Central memory CD8-positive, alpha-beta T cell (primary cell): ENCODE results near the gene FXYD1.
"Not testable (repeated sequence)": the region's sequence is repeated elsewhere in the genome, so short reads cannot be mapped to it uniquely, and the experiment has no call there.

Source experiments
- ATAC-seq: fragments of 150-1000 bp; cut with Tn5 transposase; replicated peaks from 2 replicates; pipeline ENCODE4 v1.10.0; 2022; ENCODE audit warnings: mild to moderate bottlenecking, moderate FRiP score, moderate number of reproducible peaks; ENCODE audit not compliant: poor library complexity, severe bottlenecking; ENCODE audit errors: extremely low read depth
- DNase-seq, 2 donors: peaks; one replicate each; pipeline ENCODE4 v3.0.0; 2021; ENCODE audit warnings: low spot score in 2 of 2
- H3K27ac Mint-ChIP-seq: one replicate; pipeline ENCODE4 v1.8.0; 2022; ENCODE audit warnings: low read depth, mild to moderate bottlenecking, moderate library complexity, mixed read lengths
- H3K27me3 Mint-ChIP-seq: one replicate; pipeline ENCODE4 v1.8.0; 2022; ENCODE audit warnings: mixed read lengths
- H3K36me3 Mint-ChIP-seq: one replicate; pipeline ENCODE4 v1.8.0; 2022; ENCODE audit warnings: mild to moderate bottlenecking, moderate library complexity, mixed read lengths; ENCODE audit not compliant: insufficient read depth
- H3K4me1 Mint-ChIP-seq: one replicate; pipeline ENCODE4 v1.8.0; 2022; ENCODE audit warnings: mixed read lengths
- H3K4me3 Mint-ChIP-seq: one replicate; pipeline ENCODE4 v1.8.0; 2022; ENCODE audit warnings: mild to moderate bottlenecking, moderate library complexity, mixed read lengths
- H3K9me3 Mint-ChIP-seq: one replicate; pipeline ENCODE4 v1.8.0; 2022; ENCODE audit warnings: mixed read lengths

FXYD1 gene

DNA sequence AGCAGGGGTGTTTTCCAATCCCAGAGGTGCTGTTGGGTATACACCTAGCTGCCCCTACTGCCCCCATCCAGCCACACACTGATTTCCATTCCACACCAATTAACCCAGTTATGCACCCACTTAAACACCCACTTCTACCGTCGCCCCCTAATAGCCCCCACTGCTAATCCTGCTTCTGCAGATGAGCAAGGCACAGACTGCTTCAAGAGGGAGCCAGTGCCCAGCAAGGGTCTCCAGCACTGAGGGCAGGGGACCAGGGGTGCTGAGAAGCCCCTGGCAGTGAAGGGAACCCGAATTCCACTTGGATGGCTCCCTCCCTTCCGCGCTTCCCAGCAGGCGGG lies 5.6 kb downstream of the FXYD1 start:
- DNase-seq (no peak), ATAC-seq (no peak)
- Mint-ChIP-seq H3K4me3 (peak overlapping the region; percentile 75), H3K36me3 (no peaks in the 10 kb centered on the region), H3K9me3 (no peaks in the 10 kb centered on the region), H3K4me1 (peaks cover 48% of the 10 kb centered on the region), H3K27ac (no peak overlapping the region), H3K27me3 (no peaks in the 10 kb centered on the region)

DNA sequence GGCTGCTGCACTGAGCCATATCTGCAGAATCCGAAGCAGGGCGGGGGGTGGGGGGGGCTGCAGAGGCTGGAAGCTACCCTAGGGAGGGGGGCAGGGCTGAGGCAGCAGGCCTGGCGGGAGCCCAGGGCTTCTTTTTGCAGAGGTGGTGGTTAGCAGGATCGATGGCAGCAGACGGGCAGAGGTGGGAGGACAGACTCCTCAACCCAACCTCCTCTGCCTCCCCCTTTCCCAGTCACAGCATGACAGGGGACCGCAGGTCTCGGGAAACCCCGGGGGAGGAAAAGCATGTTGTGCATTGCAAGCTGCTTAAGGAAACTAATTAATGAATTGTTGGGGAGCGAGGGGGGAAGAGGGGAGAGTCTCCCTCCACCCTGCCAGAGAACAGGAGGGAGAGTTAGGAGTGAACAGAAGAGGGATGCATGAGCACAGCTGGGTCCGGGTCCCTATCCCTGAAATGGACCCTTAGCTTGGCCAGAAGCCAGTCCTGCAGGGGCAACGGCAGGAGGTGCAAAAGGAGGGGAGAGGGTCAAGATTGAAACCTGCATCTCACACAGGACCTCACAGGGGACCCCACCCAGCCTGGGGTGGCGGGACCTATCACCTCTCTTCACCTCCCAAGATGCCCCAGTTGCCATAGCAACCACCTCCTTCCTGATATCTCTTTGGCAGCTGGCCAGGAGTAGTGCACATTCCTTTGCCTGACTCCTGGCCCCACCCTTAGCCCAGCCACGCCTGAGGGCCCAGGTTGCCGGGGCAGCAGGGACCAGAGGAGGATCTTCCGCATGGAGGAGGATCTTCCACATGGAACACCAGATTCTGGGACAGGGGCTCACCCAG lies 6.2 kb downstream of the FXYD1 start:
- Mint-ChIP-seq H3K4me3 (no peak overlapping the region), H3K36me3 (no peaks in the 10 kb centered on the region), H3K27me3 (no peaks in the 10 kb centered on the region), H3K27ac (no peak overlapping the region), H3K4me1 (peaks cover 48% of the 10 kb centered on the region), H3K9me3 (no peaks in the 10 kb centered on the region)
- ATAC-seq (no peak), DNase-seq (no peak)

GRCh38 chr19:35146746-35147459 lies 8.3 kb downstream of the FXYD1 start:
- H3K36me3 Mint-ChIP-seq, result no peaks in the 10 kb centered on the region
- DNase-seq, result no peak
- H3K27me3 Mint-ChIP-seq, result no peaks in the 10 kb centered on the region
- no peaks in the 10 kb centered on the region for H3K9me3 Mint-ChIP-seq
- no peak for ATAC-seq
- H3K4me1 Mint-ChIP-seq, result peaks cover 32% of the 10 kb centered on the region
- H3K27ac Mint-ChIP-seq, result no peak overlapping the region
- H3K4me3 Mint-ChIP-seq, result no peak overlapping the region

DNA sequence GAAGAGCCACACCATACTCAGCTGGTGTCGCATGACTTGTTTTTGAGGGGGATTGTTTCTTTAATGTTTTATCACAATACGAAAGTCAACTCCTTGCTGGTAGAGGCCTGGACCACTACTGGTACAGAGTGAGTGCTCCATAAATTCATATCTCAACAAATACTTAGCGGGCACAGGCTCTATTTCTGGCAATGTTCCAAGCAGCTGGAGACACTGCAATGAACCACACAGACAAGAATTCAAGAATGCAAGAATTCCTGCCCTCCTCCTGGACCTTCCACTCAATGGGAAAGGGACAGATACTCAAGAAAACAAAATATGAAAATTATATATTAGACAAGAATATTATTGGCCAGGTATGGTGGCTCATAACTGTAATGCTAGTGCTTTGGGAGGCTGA lies 10.8 kb downstream of the FXYD1 start:
- H3K9me3 Mint-ChIP-seq, result no peaks in the 10 kb centered on the region
- H3K36me3 Mint-ChIP-seq, result peaks cover 3% of the 10 kb centered on the region

GRCh38 chr19:35150445-35150844 lies 11.8 kb downstream of the FXYD1 start:
- no peaks in the 10 kb centered on the region for H3K9me3 Mint-ChIP-seq
- H3K4me3 Mint-ChIP-seq, result no peak overlapping the region
- DNase-seq (no peak), ATAC-seq (no peak)
- no peaks in the 10 kb centered on the region for H3K27me3 Mint-ChIP-seq
- peaks cover 11% of the 10 kb centered on the region for H3K36me3 Mint-ChIP-seq
- H3K27ac Mint-ChIP-seq, result no peak overlapping the region
- H3K4me1 Mint-ChIP-seq, result peaks cover 29% of the 10 kb centered on the region

More for the DNA sequence above, 10.8 kb downstream of the FXYD1 start:
- H3K4me1 Mint-ChIP-seq, result peaks cover 28% of the 10 kb centered on the region
- ATAC-seq (no peak), DNase-seq (no peak)
- no peak overlapping the region for H3K27ac Mint-ChIP-seq
- no peaks in the 10 kb centered on the region for H3K27me3 Mint-ChIP-seq
- no peak overlapping the region for H3K4me3 Mint-ChIP-seq

- H3K4me1 Mint-ChIP-seq, result peaks cover 38% of the 10 kb centered on the region
Observed at GRCh38 chr19:35151273-35152065, 12.8 kb downstream of the FXYD1 start.

GRCh38 chr19:35153129-35153522 lies 14.5 kb downstream of the FXYD1 start:
- H3K4me1 Mint-ChIP-seq, result peaks cover 44% of the 10 kb centered on the region
- H3K27ac Mint-ChIP-seq, result peak overlapping the region; percentile 52
- peak overlapping the region; percentile 100 for H3K4me3 Mint-ChIP-seq
- not testable (repeated sequence) for ATAC-seq, H3K9me3 Mint-ChIP-seq, H3K27me3 Mint-ChIP-seq, DNase-seq
- H3K36me3 Mint-ChIP-seq, result peaks cover 27% of the 10 kb centered on the region

More at GRCh38 chr19:35151273-35152065, 12.8 kb downstream of the FXYD1 start:
- H3K27me3 Mint-ChIP-seq, result no peaks in the 10 kb centered on the region
- peaks cover 20% of the 10 kb centered on the region for H3K36me3 Mint-ChIP-seq
- DNase-seq (no peak), ATAC-seq (no peak)
- peak overlapping the region; percentile 39 for H3K27ac Mint-ChIP-seq
- peak overlapping the region; percentile 100 for H3K4me3 Mint-ChIP-seq
- H3K9me3 Mint-ChIP-seq, result no peaks in the 10 kb centered on the region

- Mint-ChIP-seq H3K9me3 (no peaks in the 10 kb centered on the region), H3K36me3 (peaks cover 32% of the 10 kb centered on the region), H3K27ac (peak overlapping the region; percentile 99), H3K4me3 (peak overlapping the region; percentile 100), H3K27me3 (no peaks in the 10 kb centered on the region), H3K4me1 (peaks cover 51% of the 10 kb centered on the region)
- DNase-seq (peak; percentile 44 to 60), ATAC-seq (peak; percentile 67)
Observed at GRCh38 chr19:35153701-35154524, 15.3 kb downstream of the FXYD1 start.

DNA sequence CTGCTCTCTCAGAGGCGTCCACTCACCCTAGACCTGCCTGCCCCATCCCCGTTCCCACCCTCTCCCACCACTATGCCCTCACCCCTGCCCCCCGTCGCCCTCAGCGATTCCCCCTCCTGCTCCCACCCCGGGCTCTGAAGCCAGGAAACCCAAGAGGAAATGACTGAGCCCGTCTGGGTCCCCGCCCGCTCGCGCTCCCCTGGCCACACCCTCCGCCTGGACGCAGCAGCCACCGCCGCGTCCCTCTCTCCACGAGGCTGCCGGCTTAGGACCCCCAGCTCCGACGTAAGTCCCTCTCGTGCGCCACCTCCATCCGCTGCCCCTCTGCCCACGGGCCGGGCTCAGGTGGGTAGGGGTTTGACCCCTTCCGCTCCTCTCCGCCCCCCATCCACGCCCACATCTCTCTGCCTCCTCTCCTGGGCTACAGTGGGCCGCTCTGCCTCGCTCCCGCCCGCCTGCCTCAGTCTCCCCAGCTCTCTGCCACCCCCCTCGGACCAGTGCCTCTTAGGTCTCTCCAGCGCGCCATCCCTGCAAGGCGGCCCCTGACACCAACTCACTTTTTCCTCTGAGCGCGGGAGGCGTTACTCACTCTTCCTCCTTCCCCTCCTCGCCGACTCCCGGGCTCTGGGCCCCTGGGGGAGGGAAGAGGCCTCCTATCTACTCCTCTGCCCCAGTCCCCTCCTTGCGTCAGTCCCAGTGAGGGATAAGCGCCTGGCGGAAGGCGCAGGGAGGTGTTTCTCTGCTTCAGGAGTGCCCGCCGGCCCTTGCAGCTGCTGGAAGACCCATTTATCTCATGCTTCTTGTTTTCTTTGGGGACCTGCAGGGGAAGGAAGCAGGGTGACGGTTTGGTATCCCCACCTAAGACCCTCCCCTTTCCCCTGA lies 16.1 kb downstream of the FXYD1 start, which contains the start of gene FXYD5:
Gene FXYD5 (plus strand): TSS at position 211 of the 882 bp plus-strand sequence. CDS start 816 bp downstream, outside the sequence.
- no peaks in the 10 kb centered on the region for H3K27me3 Mint-ChIP-seq
- H3K27ac Mint-ChIP-seq, result peak within 1 kb of the TSS; percentile 99
- peaks cover 51% of the 10 kb centered on the region for H3K4me1 Mint-ChIP-seq
- ATAC-seq (peak; percentile 75), DNase-seq (peak; percentile 41 to 48)
- peak within 1 kb of the TSS; percentile 100 for H3K4me3 Mint-ChIP-seq
- H3K9me3 Mint-ChIP-seq, result no peaks in the 10 kb centered on the region
- H3K36me3 Mint-ChIP-seq, result peaks cover 41% of the 10 kb centered on the region

GRCh38 chr19:35155441-35155840 lies 16.8 kb downstream of the FXYD1 start:
- Mint-ChIP-seq H3K9me3 (no peaks in the 10 kb centered on the region), H3K4me1 (peaks cover 51% of the 10 kb centered on the region), H3K27me3 (no peaks in the 10 kb centered on the region), H3K36me3 (peaks cover 43% of the 10 kb centered on the region), H3K4me3 (peak overlapping the region; percentile 100), H3K27ac (peak overlapping the region; percentile 99)
- DNase-seq (no peak), ATAC-seq (peak; percentile 16)

GRCh38 chr19:35155981-35156672 lies 17.5 kb downstream of the FXYD1 start:
- ATAC-seq (no peak), DNase-seq (no peak)
- H3K27me3 Mint-ChIP-seq, result no peaks in the 10 kb centered on the region
- H3K4me3 Mint-ChIP-seq, result peak overlapping the region; percentile 100
- H3K27ac Mint-ChIP-seq, result peak overlapping the region; percentile 99
- H3K36me3 Mint-ChIP-seq, result peaks cover 50% of the 10 kb centered on the region
- no peaks in the 10 kb centered on the region for H3K9me3 Mint-ChIP-seq
- peaks cover 51% of the 10 kb centered on the region for H3K4me1 Mint-ChIP-seq
